GM19240 (cell line): ENCODE data around the gene KBTBD12.

ENCODE experiments used
- DNase-seq: peaks from one replicate; pipeline ENCODE4 v3.0.0; 2011; ENCODE audit warnings: low spot score; ENCODE audit not compliant: insufficient read length

Gene KBTBD12

GRCh38 chr3:128012050-128012449 lies 97.0 kb downstream of the KBTBD12 start:
- no peak for DNase-seq

DNA sequence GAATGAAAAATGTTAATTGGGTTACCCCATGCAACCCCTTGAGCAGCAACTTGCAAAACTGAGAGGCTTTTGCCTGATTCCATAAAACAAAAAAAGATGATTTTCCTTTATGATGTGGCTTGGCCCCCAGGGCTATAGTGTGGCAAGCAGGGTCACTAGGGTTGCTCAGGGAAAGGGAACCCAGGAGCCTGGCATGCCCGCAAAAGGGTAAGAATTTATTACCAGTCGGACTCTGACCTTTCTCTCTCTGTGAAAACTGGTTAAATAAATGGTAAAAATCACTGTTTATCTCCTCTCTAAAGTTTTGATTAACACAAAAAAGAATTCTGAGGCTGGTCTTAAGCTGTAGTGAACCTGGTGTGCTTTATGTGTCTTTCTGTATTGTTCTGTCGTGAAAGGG lies 99.5 kb downstream of the KBTBD12 start:
- DNase-seq: no peak

GRCh38 chr3:128016502-128016901 lies 101.5 kb downstream of the KBTBD12 start:
- DNase-seq: no peak

DNA sequence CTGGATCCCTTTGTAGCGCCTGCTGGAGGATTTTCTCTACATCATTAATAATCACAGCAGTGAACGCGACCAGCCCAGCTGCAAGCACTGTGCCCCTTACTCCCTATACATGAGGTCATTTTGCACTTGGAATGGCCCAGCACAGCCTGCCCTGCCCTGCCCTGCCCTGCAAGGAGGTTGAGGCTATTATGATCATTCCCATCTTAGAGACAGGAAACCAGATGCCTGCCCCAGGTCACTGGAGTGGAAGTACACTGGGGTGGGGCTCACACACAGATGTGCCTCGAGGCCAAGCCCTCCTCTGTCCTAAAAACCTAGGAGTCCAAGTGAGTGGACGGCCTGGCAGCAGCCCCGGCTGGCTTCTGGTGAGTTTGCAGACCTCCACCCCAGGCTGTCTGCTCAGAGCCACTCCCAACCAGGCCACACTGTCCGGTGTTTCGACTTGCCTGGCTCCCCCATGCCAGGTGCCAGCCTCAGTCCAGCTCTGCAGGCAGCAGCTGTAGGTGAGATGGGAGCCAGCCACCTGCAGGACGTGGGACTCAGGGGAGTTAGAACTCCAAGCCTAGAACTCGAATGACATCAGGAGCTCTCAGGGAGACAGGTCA lies 106.8 kb downstream of the KBTBD12 start:
- DNase-seq: no peak

DNA sequence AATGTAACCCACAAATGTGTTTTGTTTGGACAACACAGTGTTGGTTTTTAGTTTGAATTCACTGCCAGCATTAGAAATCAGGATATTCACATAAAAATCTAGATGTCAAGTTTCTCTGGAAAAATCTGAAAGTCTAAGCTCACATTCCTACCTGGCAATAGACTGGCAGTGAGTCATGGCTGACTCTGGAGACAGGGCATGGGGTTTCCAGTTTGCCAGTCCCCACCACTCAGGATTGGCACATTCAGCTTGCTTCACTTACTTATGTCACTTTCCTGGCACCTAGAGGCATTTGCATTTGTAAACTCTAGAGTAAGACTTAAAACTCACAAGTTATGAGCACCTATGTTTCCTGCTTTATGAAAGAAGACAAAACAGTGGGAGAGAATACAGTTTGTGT lies 118.1 kb downstream of the KBTBD12 start:
- DNase-seq: no peak

DNA sequence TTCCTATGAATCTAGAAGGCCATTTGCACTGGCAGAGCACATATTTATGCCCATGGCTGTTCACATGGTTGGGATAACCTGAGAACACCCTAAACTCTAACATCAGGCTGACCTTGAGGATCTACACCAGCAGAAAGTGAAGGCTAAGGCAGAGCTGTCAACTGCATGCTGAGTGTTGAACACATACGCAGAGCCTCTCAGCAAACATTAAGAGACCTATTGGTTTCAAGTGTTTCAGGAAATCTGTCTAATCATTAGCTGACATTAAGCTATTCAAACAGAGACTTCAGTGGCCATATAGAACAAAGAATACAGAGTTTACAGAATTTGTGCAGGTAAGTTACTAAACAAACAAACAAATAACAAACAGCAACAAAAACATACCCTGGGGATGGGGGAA lies 121.1 kb downstream of the KBTBD12 start:
- no peak for DNase-seq
